Natural killer cell (primary cell): Measurements from ENCODE around the gene CDK17. TPM values are rescaled to one million over a fixed set of nuclear protein-coding genes. Genes with fewer than 3 reads are reported as not detected.

ENCODE experiments used
- ATAC-seq, 3 donors: fragments of 150-1000 bp in 2 of 3; fragments of 200-7000 bp in 1 of 3; cut with Tn5 transposase; 1 replicate in 1 of 3; 2 replicates in 2 of 3; pipeline ENCODE4 v1.10.0; 2021; ENCODE audit warnings: mild to moderate bottlenecking in 2 of 3, moderate library complexity in 2 of 3
- DNase-seq, 2 donors: peaks; one replicate each; pipeline versions ENCODE4 v3.0.0 to v3.0.0-alpha.2; 2013 to 2021; ENCODE audit warnings: mixed read lengths in 1 of 2
- H3K27ac ChIP-seq: one replicate; pipeline ENCODE4 v1.5.1; 2013; ENCODE audit warnings: mild to moderate bottlenecking, low read length
- H3K27me3 ChIP-seq: one replicate; pipeline ENCODE4 v1.6.1; 2013; ENCODE audit warnings: low read length; ENCODE audit not compliant: control insufficient read depth, insufficient read depth
- H3K36me3 ChIP-seq: one replicate; pipeline ENCODE4 v1.6.1; 2013; ENCODE audit warnings: low read length; ENCODE audit not compliant: control insufficient read depth, insufficient read depth
- H3K4me1 ChIP-seq: one replicate; pipeline ENCODE4 v1.6.1; 2013; ENCODE audit warnings: low read length; ENCODE audit not compliant: control insufficient read depth, insufficient read depth
- H3K4me3 ChIP-seq: one replicate; pipeline ENCODE4 v1.5.1; 2013; ENCODE audit warnings: low read length
- H3K9me3 ChIP-seq: one replicate; pipeline ENCODE4 v1.6.1; 2013; ENCODE audit warnings: low read length; ENCODE audit not compliant: control insufficient read depth, insufficient read depth
- H3K27ac Mint-ChIP-seq, 2 donors: one replicate each; pipeline ENCODE4 v1.8.0; 2022; ENCODE audit warnings: mild to moderate bottlenecking in 2 of 2, mixed read lengths in 2 of 2, moderate library complexity in 1 of 2
- H3K27me3 Mint-ChIP-seq, 2 donors: one replicate each; pipeline ENCODE4 v1.8.0; 2022; ENCODE audit warnings: low read depth in 2 of 2, mixed read lengths in 2 of 2
- H3K36me3 Mint-ChIP-seq: one replicate; pipeline ENCODE4 v1.8.0; 2022; ENCODE audit warnings: mixed read lengths
- H3K4me1 Mint-ChIP-seq, 2 donors: one replicate each; pipeline ENCODE4 v1.8.0; 2022; ENCODE audit warnings: mixed read lengths in 2 of 2
- H3K4me3 Mint-ChIP-seq: one replicate; pipeline ENCODE4 v1.8.0; 2022; ENCODE audit warnings: mild to moderate bottlenecking, moderate library complexity, mixed read lengths
- H3K9me3 Mint-ChIP-seq, 2 donors: one replicate each; pipeline ENCODE4 v1.8.0; 2022; ENCODE audit warnings: mixed read lengths in 2 of 2
- CTCF ChIP-seq: fragments of 200-600 bp; IDR thresholded peaks from one replicate; pipeline ENCODE4 v1.8.0; 2022; ENCODE audit warnings: antibody characterized with exemption
- WGBS: methylation state at CpG from one replicate; pipeline ENCODE4 v1.1.7; 2013; ENCODE audit warnings: missing lambda C conversion rate; ENCODE audit not compliant: insufficient coverage; 5-methylcytosine and 5-hydroxymethylcytosine counted together
- intact Hi-C: fragments of 100-400 bp; cut with micrococcal nuclease; formaldehyde crosslinking; loops from one replicate; pipeline ENCODE4 v1.14.2; 2022
- total RNA-seq, 4 donors: library from RNA; stranded (reverse); fragments of 120-200 nt in 1 of 4; gene quantifications; one replicate each; pipeline versions ENCODE4 v1.2.3 to v1.2.4, GENCODE V29; 2013 to 2022

The CDK17 gene
- total RNA-seq, 3 donors from 2014 or later (not counting 1 experiment from before 2014, with no cell fraction given), result 199 to 234 (median 232) TPM

GRCh38 chr12:96297504-96297903 lies 102.7 kb downstream of the CDK17 start:
- no peaks in the 10 kb centered on the region for H3K27me3 Mint-ChIP-seq
- H3K9me3 Mint-ChIP-seq, result no peaks in the 10 kb centered on the region
- Histone ChIP-seq H3K27me3 (no peaks in the 10 kb centered on the region), H3K4me1 (no peaks in the 10 kb centered on the region), H3K36me3 (peaks cover 48% of the 10 kb centered on the region), H3K9me3 (no peaks in the 10 kb centered on the region), H3K27ac (no peak overlapping the region), H3K4me3 (no peak overlapping the region)
- ATAC-seq, result no peak
- no peak for DNase-seq
- H3K27ac Mint-ChIP-seq, result peak overlapping the region in 1 of 2 donors; percentile 34
- whole genome bisulfite sequencing, result 100% methylated on average over 2 of the region's 4 CpGs
- peaks cover 11% of the 10 kb centered on the region for H3K36me3 Mint-ChIP-seq
- H3K4me1 Mint-ChIP-seq, result peaks cover 7 to 25% of the 10 kb centered on the region in 2 donors
- TF ChIP-seq CTCF, result no peak
- H3K4me3 Mint-ChIP-seq, result no peak overlapping the region
- intact Hi-C loops, result loop anchor here (5.0 kb wide), 1 partner anchor 100 kb away; no protein-coding TSS in a partner anchor

GRCh38 chr12:96295532-96296160 lies 104.6 kb downstream of the CDK17 start:
- ATAC-seq, result no peak

GRCh38 chr12:96294831-96295230 lies 105.4 kb downstream of the CDK17 start:
- peaks cover 11% of the 10 kb centered on the region for H3K36me3 Mint-ChIP-seq
- Histone ChIP-seq H3K27me3 (no peaks in the 10 kb centered on the region), H3K9me3 (no peaks in the 10 kb centered on the region), H3K36me3 (peaks cover 61% of the 10 kb centered on the region), H3K27ac (no peak overlapping the region), H3K4me3 (no peak overlapping the region), H3K4me1 (no peaks in the 10 kb centered on the region)
- peaks cover 0 to 19% of the 10 kb centered on the region in 2 donors for H3K4me1 Mint-ChIP-seq
- no peak for TF ChIP-seq CTCF
- peak overlapping the region; percentile 19 to 66 for H3K27ac Mint-ChIP-seq
- no peak overlapping the region for H3K4me3 Mint-ChIP-seq
- ATAC-seq (peak in 1 of 3 donors; percentile 15), DNase-seq (peak in 1 of 2 donors; percentile 55)
- 55% methylated on average over 1 of the region's 3 CpGs for WGBS
- H3K9me3 Mint-ChIP-seq, result no peaks in the 10 kb centered on the region
- no peaks in the 10 kb centered on the region for H3K27me3 Mint-ChIP-seq
- intact Hi-C loops, result loop anchor here (5.0 kb wide), 1 partner anchor 102 kb away; no protein-coding TSS in a partner anchor

More at GRCh38 chr12:96295532-96296160, 104.6 kb downstream of the CDK17 start:
- Histone ChIP-seq H3K27ac (no peak overlapping the region), H3K9me3 (no peaks in the 10 kb centered on the region), H3K36me3 (peaks cover 58% of the 10 kb centered on the region), H3K4me3 (no peak overlapping the region), H3K4me1 (no peaks in the 10 kb centered on the region), H3K27me3 (no peaks in the 10 kb centered on the region)
- Mint-ChIP-seq H3K4me3 (no peak overlapping the region), H3K9me3 (no peaks in the 10 kb centered on the region), H3K36me3 (peaks cover 11% of the 10 kb centered on the region), H3K4me1 (peaks cover 1 to 19% of the 10 kb centered on the region in 2 donors), H3K27ac (peak overlapping the region; percentile 19 to 66), H3K27me3 (no peaks in the 10 kb centered on the region)
- WGBS, result 86% methylated on average over 4 of the region's 6 CpGs
- DNase-seq, result peak in 1 of 2 donors; percentile 17
- intact Hi-C loops, result loop anchor here (5.0 kb wide), 1 partner anchor 102 kb away; no protein-coding TSS in a partner anchor
- no peak for TF ChIP-seq CTCF
